HUES64 (cell line): ENCODE measurements around the gene PKD2.
"Not testable (repeated sequence)": the region's sequence is repeated elsewhere in the genome, so short reads cannot be mapped to it uniquely, and the experiment has no call there.

Experiments
- H3K27ac ChIP-seq: 2 replicates; pipeline ENCODE4 v1.7.0; 2013; ENCODE audit warnings: low read depth, low read length, inconsistent platforms
- H3K27me3 ChIP-seq: 2 replicates; pipeline ENCODE4 v1.6.1; 2013; ENCODE audit warnings: mild to moderate bottlenecking, low read length; ENCODE audit not compliant: insufficient read depth
- H3K36me3 ChIP-seq: 2 replicates; pipeline ENCODE4 v1.6.1; 2013; ENCODE audit warnings: mild to moderate bottlenecking, low read length; ENCODE audit not compliant: insufficient read depth
- H3K4me1 ChIP-seq: 2 replicates; pipeline ENCODE4 v1.6.1; 2013; ENCODE audit warnings: mild to moderate bottlenecking, low read length, moderate library complexity; ENCODE audit not compliant: insufficient read depth
- H3K4me3 ChIP-seq: 2 replicates; pipeline ENCODE4 v1.5.1; 2013; ENCODE audit warnings: mild to moderate bottlenecking, low read length, moderate library complexity
- H3K9ac ChIP-seq: 2 replicates; pipeline ENCODE4 v1.6.1; 2013; ENCODE audit warnings: mild to moderate bottlenecking, low read depth, low read length
- H3K9me3 ChIP-seq: 2 replicates; pipeline ENCODE4 v1.6.1; 2013; ENCODE audit warnings: low read depth, low read length; ENCODE audit not compliant: insufficient read depth
- WGBS: fragments of 150-250, 120-280 bp; methylation state at CpG from one replicate; pipeline ENCODE4 v1.1.7; 2013; ENCODE audit warnings: missing lambda C conversion rate; 5-methylcytosine and 5-hydroxymethylcytosine counted together

The PKD2 gene

GRCh38 chr4:88115587-88115986, 108.2 kb downstream of the PKD2 start:
- WGBS, result 93% methylated on average over 5 of the region's 5 CpGs
- 0 out of 2 replicates have a peak, but pooled peaks cover 4% of the 10 kb centered on the region for H3K36me3 ChIP-seq
- peaks cover 28% of the 10 kb centered on the region for H3K9me3 ChIP-seq
- H3K27ac ChIP-seq, result no peak overlapping the region
- no peaks in the 10 kb centered on the region for H3K4me1 ChIP-seq
- H3K9ac ChIP-seq, result no peak overlapping the region
- no peak overlapping the region for H3K4me3 ChIP-seq
- no peaks in the 10 kb centered on the region for H3K27me3 ChIP-seq

- Histone ChIP-seq H3K27me3 (no peaks in the 10 kb centered on the region), H3K4me3 (no peak overlapping the region), H3K4me1 (peaks cover 6% of the 10 kb centered on the region; the same call in 1 of the 2 replicates), H3K36me3 (peaks cover 12% of the 10 kb centered on the region; the same call in 1 of the 2 replicates), H3K9me3 (peaks cover 42% of the 10 kb centered on the region), H3K9ac (no peak overlapping the region), H3K27ac (no peak overlapping the region)
- WGBS, result 85% methylated on average over 2 of the region's 2 CpGs
Observed at GRCh38 chr4:88119943-88120342, 112.5 kb downstream of the PKD2 start.

- H3K4me3 ChIP-seq, H3K4me1 ChIP-seq, H3K27me3 ChIP-seq, H3K27ac ChIP-seq, H3K9ac ChIP-seq: not testable (repeated sequence)
- WGBS, result 72% methylated on average over 5 of the region's 5 CpGs
- Histone ChIP-seq H3K36me3 (peaks cover 12% of the 10 kb centered on the region; the same call in 1 of the 2 replicates), H3K9me3 (peaks cover 42% of the 10 kb centered on the region)
Observed at GRCh38 chr4:88122260-88122659, 114.8 kb downstream of the PKD2 start.
